ENCODE results near the gene FAM186B. TPM values are rescaled to one million over a fixed set of nuclear protein-coding genes. Genes with fewer than 3 reads are reported as not detected.
"Not testable (repeated sequence)": the region's sequence is repeated elsewhere in the genome, so short reads cannot be mapped to it uniquely, and the experiment has no call there.

Gene FAM186B
- total RNA-seq: 0.17 and 0.52 TPM in 2 replicates
- 0.69 TPM in 1 of 2 replicates, not detected in the other for polyA plus RNA-seq

GRCh38 chr12:49605539-49605938 is at the start of gene FAM186B:
Gene FAM186B (minus strand): TSS chr12:49605639. CDS start chr12:49605477, 162 bp downstream.
- DNase-seq (ENCODE audit: low spot score); H3K27ac ChIP-seq; H3K36me3 ChIP-seq (replicated peaks; ENCODE audit: insufficient read depth, low read depth); H4K20me1 ChIP-seq (ENCODE audit: insufficient read depth, poor library complexity, severe bottlenecking); H3K4me3 ChIP-seq; H3K79me2 ChIP-seq; H2AFZ ChIP-seq; H3K9me2 ChIP-seq (replicated peaks; ENCODE audit: insufficient read depth); H3K9me3 ChIP-seq (ENCODE audit: low read depth); H3K27me3 ChIP-seq; H3K4me1 ChIP-seq (ENCODE audit: insufficient read depth): not testable (repeated sequence)
- 90% methylated on average over 4 of the region's 4 CpGs for WGBS (ENCODE audit: low lambda C conversion rate, missing lambda C conversion rate)
- H3K4me2 ChIP-seq: peak within 1 kb of the TSS; percentile 35

GRCh38 chr12:49654715-49655114 is 49.3 kb upstream of the FAM186B start:
- Histone ChIP-seq H3K27ac (no peak overlapping the region), H4K20me1 (ENCODE audit: insufficient read depth, poor library complexity, severe bottlenecking) (no peaks in the 10 kb centered on the region), H3K27me3 (no peaks in the 10 kb centered on the region), H3K4me1 (ENCODE audit: insufficient read depth) (no peaks in the 10 kb centered on the region), H3K4me3 (no peak overlapping the region), H3K9me3 (ENCODE audit: low read depth) (no peaks in the 10 kb centered on the region), H3K4me2 (no peak overlapping the region), H2AFZ (no peak overlapping the region), H3K9me2 (replicated peaks; ENCODE audit: insufficient read depth) (no peaks in the 10 kb centered on the region), H3K79me2 (no peaks in the 10 kb centered on the region), H3K36me3 (replicated peaks; ENCODE audit: insufficient read depth, low read depth) (no peaks in the 10 kb centered on the region)
- TF ChIP-seq CTCF (IDR thresholded peaks at IDR 0.05; ENCODE audit: poor library complexity) (no peak), EZH2phosphoT487 (IDR thresholded peaks at IDR 0.05; ENCODE audit: low read depth, severe bottlenecking, unreplicated experiment) (no peak), EZH2 (IDR thresholded peaks at IDR 0.05; ENCODE audit: borderline replicate concordance) (no peak)
- no peak for DNase-seq (ENCODE audit: low spot score)
- 95% methylated on average over 5 of the region's 5 CpGs for WGBS (ENCODE audit: low lambda C conversion rate, missing lambda C conversion rate)

- no peaks in the 10 kb centered on the region for H3K36me3 ChIP-seq (replicated peaks; ENCODE audit: insufficient read depth, low read depth)
- H2AFZ ChIP-seq: no peak overlapping the region
Measured at GRCh38 chr12:49652921-49653520, 47.6 kb upstream of the FAM186B start.

GRCh38 chr12:49651855-49652254 is 46.4 kb upstream of the FAM186B start:
- DNase-seq (ENCODE audit: low spot score): no peak
- Histone ChIP-seq H3K4me3 (no peak overlapping the region), H3K79me2 (no peaks in the 10 kb centered on the region), H3K9me2 (replicated peaks; ENCODE audit: insufficient read depth) (no peaks in the 10 kb centered on the region), H3K27ac (no peak overlapping the region), H3K4me1 (ENCODE audit: insufficient read depth) (no peaks in the 10 kb centered on the region), H3K36me3 (replicated peaks; ENCODE audit: insufficient read depth, low read depth) (no peaks in the 10 kb centered on the region), H2AFZ (no peak overlapping the region), H4K20me1 (ENCODE audit: insufficient read depth, poor library complexity, severe bottlenecking) (no peaks in the 10 kb centered on the region), H3K27me3 (no peaks in the 10 kb centered on the region), H3K9me3 (ENCODE audit: low read depth) (no peaks in the 10 kb centered on the region), H3K4me2 (no peak overlapping the region)
- TF ChIP-seq EZH2 (IDR thresholded peaks at IDR 0.05; ENCODE audit: borderline replicate concordance): no peak
- TF ChIP-seq EZH2phosphoT487 (IDR thresholded peaks at IDR 0.05; ENCODE audit: low read depth, severe bottlenecking, unreplicated experiment): no peak
- 95% methylated on average over 4 of the region's 8 CpGs for WGBS (ENCODE audit: low lambda C conversion rate, missing lambda C conversion rate)

More at GRCh38 chr12:49652921-49653520, 47.6 kb upstream of the FAM186B start:
- no peaks in the 10 kb centered on the region for H3K79me2 ChIP-seq
- H3K4me3 ChIP-seq: no peak overlapping the region
- no peak overlapping the region for H3K27ac ChIP-seq
- no peak for DNase-seq (ENCODE audit: low spot score)
- H3K4me2 ChIP-seq: no peak overlapping the region
- H3K9me3 ChIP-seq (ENCODE audit: low read depth): no peaks in the 10 kb centered on the region
- no peaks in the 10 kb centered on the region for H3K4me1 ChIP-seq (ENCODE audit: insufficient read depth)
- TF ChIP-seq CTCF (IDR thresholded peaks at IDR 0.05; ENCODE audit: poor library complexity): no peak
- TF ChIP-seq EZH2 (IDR thresholded peaks at IDR 0.05; ENCODE audit: borderline replicate concordance): no peak
- no peak for TF ChIP-seq EZH2phosphoT487 (IDR thresholded peaks at IDR 0.05; ENCODE audit: low read depth, severe bottlenecking, unreplicated experiment)
- H3K27me3 ChIP-seq: no peaks in the 10 kb centered on the region
- 96% methylated on average over 4 of the region's 4 CpGs for WGBS (ENCODE audit: low lambda C conversion rate, missing lambda C conversion rate)
- no peaks in the 10 kb centered on the region for H4K20me1 ChIP-seq (ENCODE audit: insufficient read depth, poor library complexity, severe bottlenecking)
- no peaks in the 10 kb centered on the region for H3K9me2 ChIP-seq (replicated peaks; ENCODE audit: insufficient read depth)

Measured in hepatocyte (in vitro differentiated cells).